IPS-18c (cell line): Measurements from ENCODE around the gene MED12.

Source experiments
- H3K4me3 ChIP-seq: 2 replicates; pipeline ENCODE4 v1.7.0; 2013; ENCODE audit warnings: low read depth, mild to moderate bottlenecking, low read length, moderate library complexity; ENCODE audit not compliant: insufficient read depth
- H3K9me3 ChIP-seq: one replicate; pipeline ENCODE4 v1.6.1; 2013; ENCODE audit warnings: mild to moderate bottlenecking, low read length, moderate library complexity; ENCODE audit not compliant: control insufficient read depth, insufficient read depth

MED12 gene

DNA sequence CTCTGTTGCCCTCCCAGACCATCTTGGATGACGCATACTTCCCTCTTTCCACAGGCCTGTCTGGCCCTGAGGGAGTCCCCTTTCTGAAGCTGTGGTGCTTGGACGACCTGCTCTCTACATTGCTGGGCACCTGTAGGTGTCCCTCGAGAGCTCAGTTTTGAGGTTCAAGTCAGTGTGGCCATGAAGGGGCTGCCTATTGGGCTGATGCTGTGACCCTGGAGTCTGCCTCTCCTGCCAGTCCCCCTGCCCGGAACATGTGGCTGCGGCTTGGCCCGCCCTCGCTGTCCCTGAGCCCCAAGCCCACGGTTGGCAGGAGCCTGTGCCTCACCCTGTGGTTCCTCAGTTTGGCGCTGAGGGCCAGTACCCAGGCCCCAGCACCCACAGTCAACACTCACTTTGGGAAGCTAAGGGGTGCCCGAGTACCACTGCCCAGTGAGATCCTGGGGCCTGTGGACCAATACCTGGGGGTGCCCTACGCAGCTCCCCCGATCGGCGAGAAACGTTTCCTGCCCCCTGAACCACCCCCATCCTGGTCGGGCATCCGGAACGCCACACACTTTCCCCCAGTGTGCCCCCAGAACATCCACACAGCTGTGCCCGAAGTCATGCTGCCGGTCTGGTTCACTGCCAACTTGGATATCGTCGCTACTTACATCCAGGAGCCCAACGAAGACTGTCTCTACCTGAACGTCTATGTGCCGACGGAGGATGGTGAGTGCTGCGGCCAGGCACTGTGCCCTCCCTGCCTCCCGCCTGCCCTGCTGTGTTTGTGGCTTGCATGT is 29.3 kb downstream of the MED12 start:
- H3K4me3 ChIP-seq: no peak overlapping the region
- peaks cover 10% of the 10 kb centered on the region for H3K9me3 ChIP-seq

- Histone ChIP-seq H3K9me3 (peaks cover 10% of the 10 kb centered on the region), H3K4me3 (no peak overlapping the region)
These were observed 29.9 kb downstream of the MED12 start for GRCh38 chrX:71148278-71148663.

DNA sequence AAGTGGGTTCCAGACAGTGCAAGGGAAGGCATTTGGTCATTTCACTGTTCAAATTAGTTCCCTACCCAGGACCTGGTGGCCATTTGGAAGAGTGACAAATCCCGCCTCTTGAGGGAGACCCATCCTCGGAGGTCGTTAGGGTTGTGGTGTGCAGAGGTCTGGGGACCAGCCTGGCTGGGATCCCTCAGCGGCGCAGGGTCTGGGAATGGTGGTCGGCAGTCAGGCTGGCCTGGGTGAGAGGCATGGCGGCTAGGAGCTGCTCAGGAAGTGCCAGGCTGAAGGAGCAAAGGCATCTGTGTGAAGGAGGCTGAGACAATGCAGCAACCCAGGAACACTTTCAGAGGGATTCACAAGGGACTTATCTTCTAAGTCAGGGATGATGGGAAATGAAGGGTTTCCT is 33.0 kb downstream of the MED12 start:
- H3K9me3 ChIP-seq: peaks cover 13% of the 10 kb centered on the region

DNA sequence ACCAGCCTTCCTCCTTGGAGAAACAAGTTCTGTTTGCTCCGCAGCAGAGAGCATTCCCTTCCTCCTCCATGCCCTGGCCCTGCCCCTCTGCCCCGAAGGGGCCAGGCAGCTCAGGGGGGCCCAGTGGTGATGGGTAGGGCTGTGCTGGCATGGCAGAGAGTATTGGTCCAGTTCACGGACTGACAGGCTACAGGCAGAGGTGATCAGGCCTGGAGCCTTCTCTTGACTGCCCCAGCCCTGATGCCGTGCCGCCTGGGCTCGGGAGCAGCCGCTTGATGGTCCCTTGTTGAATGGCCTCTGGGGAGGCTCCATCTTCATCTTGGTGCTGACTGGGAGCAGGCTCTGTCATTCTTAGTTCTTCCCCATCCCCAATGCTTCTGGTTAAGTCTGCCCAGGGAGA is 35.8 kb downstream of the MED12 start:
- Histone ChIP-seq H3K9me3 (peaks cover 10% of the 10 kb centered on the region), H3K4me3 (no peak overlapping the region)

More for the DNA sequence above, 33.0 kb downstream of the MED12 start:
- no peak overlapping the region for H3K4me3 ChIP-seq

GRCh38 chrX:71154641-71155040 is 36.2 kb downstream of the MED12 start:
- H3K9me3 ChIP-seq: peaks cover 10% of the 10 kb centered on the region
- no peak overlapping the region for H3K4me3 ChIP-seq

- H3K9me3 ChIP-seq: peaks cover 3% of the 10 kb centered on the region
- no peak overlapping the region; the same call in 1 of the 2 replicates for H3K4me3 ChIP-seq
These were observed 40.2 kb downstream of the MED12 start for GRCh38 chrX:71158603-71159002.

- Histone ChIP-seq H3K4me3 (no peak overlapping the region), H3K9me3 (peaks cover 3% of the 10 kb centered on the region)
These were observed 40.9 kb downstream of the MED12 start for GRCh38 chrX:71159335-71159734.

- H3K4me3 ChIP-seq: no peak overlapping the region
These were observed 42.1 kb downstream of the MED12 start for GRCh38 chrX:71160475-71160874.

DNA sequence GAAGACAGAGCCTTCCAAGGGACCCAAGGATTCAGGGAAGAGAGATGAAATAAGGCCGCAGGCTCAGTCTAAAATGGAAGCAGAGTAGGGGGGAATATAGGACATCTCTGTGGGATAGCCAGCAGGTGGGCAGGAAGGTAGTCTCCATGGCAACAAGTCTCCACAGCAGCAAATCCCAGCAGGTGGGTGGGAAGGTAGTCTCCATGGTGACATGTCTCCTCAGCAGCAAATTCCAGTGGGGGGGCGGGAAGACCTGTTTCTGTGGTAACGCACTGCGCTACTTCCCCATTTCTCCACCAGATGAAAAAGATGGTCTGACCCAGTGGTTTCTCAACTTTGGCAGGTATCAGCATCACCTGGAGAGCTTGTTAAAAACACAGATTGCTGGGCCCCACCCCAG is 44.6 kb downstream of the MED12 start:
- H3K9me3 ChIP-seq: peaks cover 3% of the 10 kb centered on the region
- H3K4me3 ChIP-seq: no peak overlapping the region

More at GRCh38 chrX:71160475-71160874, 42.1 kb downstream of the MED12 start:
- H3K9me3 ChIP-seq: peaks cover 3% of the 10 kb centered on the region

- Histone ChIP-seq H3K9me3 (peaks cover 3% of the 10 kb centered on the region), H3K4me3 (no peak overlapping the region)
These were observed 45.7 kb downstream of the MED12 start for GRCh38 chrX:71164071-71164470.

DNA sequence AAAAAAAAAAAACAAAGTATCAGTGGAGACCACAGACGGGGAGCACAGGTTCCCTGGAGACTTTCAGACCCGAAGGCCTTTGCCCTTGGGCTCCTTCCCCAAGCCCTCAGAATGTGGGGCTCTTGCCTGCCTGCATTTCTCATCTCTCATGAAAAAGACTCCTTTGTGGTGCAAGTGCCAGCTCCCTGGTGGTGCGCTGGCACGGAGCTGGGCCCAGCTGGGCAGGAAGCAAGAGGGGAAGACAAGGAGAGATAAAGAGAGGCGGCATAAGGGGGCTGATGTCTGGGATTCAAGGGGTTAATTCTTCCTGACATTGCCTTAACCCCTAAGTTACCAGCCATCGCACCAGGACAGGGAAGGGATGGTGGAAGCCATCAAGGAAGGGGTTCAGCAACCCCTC is 48.1 kb downstream of the MED12 start:
- Histone ChIP-seq H3K4me3 (no peak overlapping the region), H3K9me3 (peaks cover 5% of the 10 kb centered on the region)

DNA sequence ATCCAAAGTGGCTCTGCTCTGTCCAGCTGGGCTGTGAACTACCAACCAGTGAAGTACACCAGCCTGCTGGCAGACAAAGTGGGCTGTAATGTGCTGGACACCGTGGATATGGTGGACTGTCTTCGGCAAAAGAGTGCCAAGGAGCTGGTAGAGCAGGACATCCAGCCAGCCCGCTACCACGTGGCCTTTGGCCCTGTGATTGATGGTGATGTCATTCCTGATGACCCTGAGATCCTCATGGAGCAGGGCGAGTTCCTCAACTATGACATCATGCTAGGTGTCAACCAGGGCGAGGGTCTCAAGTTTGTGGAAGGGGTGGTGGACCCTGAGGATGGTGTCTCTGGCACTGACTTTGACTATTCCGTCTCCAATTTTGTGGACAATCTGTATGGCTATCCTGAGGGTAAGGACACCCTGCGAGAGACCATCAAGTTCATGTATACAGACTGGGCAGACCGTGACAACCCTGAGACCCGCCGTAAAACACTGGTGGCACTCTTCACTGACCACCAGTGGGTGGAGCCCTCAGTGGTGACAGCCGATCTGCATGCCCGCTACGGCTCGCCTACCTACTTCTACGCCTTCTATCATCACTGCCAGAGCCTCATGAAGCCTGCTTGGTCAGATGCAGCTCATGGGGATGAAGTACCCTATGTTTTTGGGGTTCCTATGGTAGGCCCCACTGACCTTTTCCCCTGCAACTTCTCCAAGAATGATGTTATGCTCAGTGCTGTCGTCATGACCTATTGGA is 48.8 kb downstream of the MED12 start:
- H3K9me3 ChIP-seq: peaks cover 5% of the 10 kb centered on the region
- no peak overlapping the region for H3K4me3 ChIP-seq

GRCh38 chrX:71168134-71168533 is 49.7 kb downstream of the MED12 start:
- H3K4me3 ChIP-seq: no peak overlapping the region
- peaks cover 5% of the 10 kb centered on the region for H3K9me3 ChIP-seq

GRCh38 chrX:71169586-71169985 is 51.2 kb downstream of the MED12 start:
- Histone ChIP-seq H3K4me3 (no peak overlapping the region), H3K9me3 (peaks cover 11% of the 10 kb centered on the region)

DNA sequence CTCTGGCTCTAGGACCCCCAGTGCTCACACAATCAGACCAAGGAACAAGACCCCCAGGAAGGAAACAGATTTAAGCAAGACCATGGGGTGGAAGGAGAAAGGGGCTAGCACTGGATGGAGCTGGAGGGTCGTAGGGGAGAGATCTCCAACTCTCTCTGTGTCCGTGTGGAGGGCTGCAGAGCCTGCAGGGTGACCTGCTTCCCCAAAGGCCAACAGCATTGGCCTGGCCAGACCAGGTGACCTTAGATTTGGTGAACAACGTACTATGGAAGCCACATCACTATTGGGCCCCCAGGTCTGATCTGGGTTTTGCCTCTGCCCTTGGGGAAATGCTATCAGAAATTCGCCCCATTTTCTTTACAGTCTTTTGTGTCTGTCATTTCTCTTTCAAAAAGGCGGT is 52.3 kb downstream of the MED12 start:
- H3K4me3 ChIP-seq: no peak overlapping the region

GRCh38 chrX:71171110-71171801 is 52.9 kb downstream of the MED12 start:
- Histone ChIP-seq H3K9me3 (peaks cover 11% of the 10 kb centered on the region), H3K4me3 (no peak overlapping the region)

More for the DNA sequence above, 52.3 kb downstream of the MED12 start:
- H3K9me3 ChIP-seq: peaks cover 11% of the 10 kb centered on the region

GRCh38 chrX:71173440-71173839 is 55.0 kb downstream of the MED12 start:
- H3K9me3 ChIP-seq: peaks cover 8% of the 10 kb centered on the region
- no peak overlapping the region for H3K4me3 ChIP-seq

- peaks cover 7% of the 10 kb centered on the region for H3K9me3 ChIP-seq
- H3K4me3 ChIP-seq: no peak overlapping the region
These were observed 56.4 kb downstream of the MED12 start for GRCh38 chrX:71174795-71175194.
